ENCODE results near the gene CBX2.
A peak's percentile ranks its signal among the peaks of the same experiment; 100 is the strongest.

The CBX2 gene

GRCh38 chr17:79788455-79788854 lies 10.5 kb downstream of the CBX2 start:
- no peak for DNase-seq (ENCODE audit: low read depth)

GRCh38 chr17:79788989-79789942 lies 11.3 kb downstream of the CBX2 start:
- DNase-seq (ENCODE audit: low read depth) = no peak

GRCh38 chr17:79789943-79790804 lies 12.2 kb downstream of the CBX2 start:
- DNase-seq (ENCODE audit: low read depth) = no peak

GRCh38 chr17:79790805-79791734 lies 13.1 kb downstream of the CBX2 start:
- no peak for DNase-seq (ENCODE audit: low read depth)

GRCh38 chr17:79791735-79792161 lies 13.8 kb downstream of the CBX2 start:
- no peak for DNase-seq (ENCODE audit: low read depth)

GRCh38 chr17:79792341-79792871 lies 14.5 kb downstream of the CBX2 start:
- DNase-seq (ENCODE audit: low read depth) = no peak

- no peak for DNase-seq (ENCODE audit: low read depth)
These were observed 15.3 kb downstream of the CBX2 start for GRCh38 chr17:79792984-79793923.

- DNase-seq (ENCODE audit: low read depth) = no peak
These were observed 16.0 kb downstream of the CBX2 start for GRCh38 chr17:79793924-79794304.

GRCh38 chr17:79794659-79795511 lies 16.9 kb downstream of the CBX2 start:
- no peak for DNase-seq (ENCODE audit: low read depth)

GRCh38 chr17:79795795-79796443 lies 18.0 kb downstream of the CBX2 start:
- no peak for DNase-seq (ENCODE audit: low read depth)

GRCh38 chr17:79796444-79796762 lies 18.5 kb downstream of the CBX2 start:
- no peak for DNase-seq (ENCODE audit: low read depth)

GRCh38 chr17:79796763-79797491 lies 19.0 kb downstream of the CBX2 start, which contains the start of gene CBX8:
TSS of gene CBX8 (minus strand) at chr17:79797077. CDS start at chr17:79796998, 79 bp downstream.
- DNase-seq (ENCODE audit: low read depth) = peak; percentile 97

- no peak for DNase-seq (ENCODE audit: low read depth)
These were observed 19.7 kb downstream of the CBX2 start for GRCh38 chr17:79797492-79798298.

GRCh38 chr17:79798299-79799173 lies 20.6 kb downstream of the CBX2 start:
- DNase-seq (ENCODE audit: low read depth) = no peak

- no peak for DNase-seq (ENCODE audit: low read depth)
These were observed 21.2 kb downstream of the CBX2 start for GRCh38 chr17:79799174-79799537.

Data from stimulated activated CD8-positive, alpha-beta memory T cell treated with anti-CD3 and anti-CD28 coated beads, Interleukin-15, amount 100 ng/mL, for 24 hours (primary cell).